DOHH2 (cell line): ENCODE results near the gene IAPP.

Experiments used
- CTCF ChIP-seq: fragments of 200-600 bp; sonication (generic); IDR thresholded peaks from one replicate; pipeline ENCODE4 v1.5.1; 2014; ENCODE audit warnings: antibody characterized with exemption, mild to moderate bottlenecking, low read depth, low read length; ENCODE audit not compliant: poor library complexity, severe bottlenecking
- EZH2phosphoT487 ChIP-seq: fragments of 200-600 bp; sonication (generic); IDR thresholded peaks from 2 replicates; pipeline ENCODE4 v1.6.1; 2017; ENCODE audit warnings: borderline replicate concordance, mild to moderate bottlenecking, antibody characterized with exemption, low read length, moderate library complexity, mixed read lengths

GRCh38 chr12:21328578-21328977 lies 44.1 kb upstream of the IAPP start:
- TF ChIP-seq CTCF (no peak), EZH2phosphoT487 (no peak)
